Ishikawa (cell line): Measurements from ENCODE around the gene SLX4.

Experiments used
- CEBPB ChIP-seq: IDR thresholded peaks from 2 replicates; pipeline ENCODE4 v1.6.1; 2012
- CREB1 ChIP-seq: IDR thresholded peaks from 2 replicates; pipeline ENCODE4 v1.6.1; 2012; ENCODE audit warnings: low read depth
- EGR1 ChIP-seq: IDR thresholded peaks from 2 replicates; pipeline ENCODE4 v1.6.1; 2012
- EP300 ChIP-seq: IDR thresholded peaks from 2 replicates; pipeline ENCODE4 v1.6.1; 2012; ENCODE audit warnings: borderline replicate concordance
- FOXM1 ChIP-seq: IDR thresholded peaks from 2 replicates; pipeline ENCODE4 v1.6.1; 2012; ENCODE audit warnings: low read depth, borderline replicate concordance
- MAX ChIP-seq: IDR thresholded peaks from 2 replicates; pipeline ENCODE4 v1.6.1; 2012
- NFIC ChIP-seq: IDR thresholded peaks from 2 replicates; pipeline ENCODE4 v1.6.1; 2012
- RAD21 ChIP-seq: IDR thresholded peaks from 2 replicates; pipeline ENCODE4 v1.6.1; 2012; ENCODE audit warnings: low read depth
- REST ChIP-seq: IDR thresholded peaks from 2 replicates; pipeline ENCODE4 v1.6.1; 2012; ENCODE audit warnings: low read depth, mild to moderate bottlenecking
- TAF1 ChIP-seq: IDR thresholded peaks from 2 replicates; pipeline ENCODE4 v1.6.1; 2012; ENCODE audit warnings: low read depth, mild to moderate bottlenecking
- TCF12 ChIP-seq: IDR thresholded peaks from 2 replicates; pipeline ENCODE4 v1.6.1; 2012; ENCODE audit warnings: low read depth
- TEAD4 ChIP-seq: IDR thresholded peaks from 2 replicates; pipeline ENCODE4 v1.6.1; 2012
- YY1 ChIP-seq: IDR thresholded peaks from 2 replicates; pipeline ENCODE4 v1.6.1; 2012; ENCODE audit warnings: low read depth
- ZBTB7A ChIP-seq: IDR thresholded peaks from 2 replicates; pipeline ENCODE4 v1.6.1; 2012; ENCODE audit warnings: low read depth
- TF ChIP-seq, protein P1 (sequence below): IDR thresholded peaks from 2 replicates; pipeline ENCODE4 v1.6.1; 2012

SLX4 gene

GRCh38 chr16:3607634-3608033 lies 3.8 kb downstream of the SLX4 start:
- TF ChIP-seq RAD21 = no peak
- no peak for TF ChIP-seq YY1
- no peak for TF ChIP-seq CREB1
- no peak for TF ChIP-seq EGR1
- TF ChIP-seq, protein P1, sequence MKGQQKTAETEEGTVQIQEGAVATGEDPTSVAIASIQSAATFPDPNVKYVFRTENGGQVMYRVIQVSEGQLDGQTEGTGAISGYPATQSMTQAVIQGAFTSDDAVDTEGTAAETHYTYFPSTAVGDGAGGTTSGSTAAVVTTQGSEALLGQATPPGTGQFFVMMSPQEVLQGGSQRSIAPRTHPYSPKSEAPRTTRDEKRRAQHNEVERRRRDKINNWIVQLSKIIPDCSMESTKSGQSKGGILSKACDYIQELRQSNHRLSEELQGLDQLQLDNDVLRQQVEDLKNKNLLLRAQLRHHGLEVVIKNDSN = no peak
- TF ChIP-seq ZBTB7A = no peak
- TF ChIP-seq FOXM1 = no peak
- no peak for TF ChIP-seq TCF12
- TF ChIP-seq MAX = no peak
- TF ChIP-seq NFIC = no peak
- no peak for TF ChIP-seq TAF1
- no peak for TF ChIP-seq EP300
- TF ChIP-seq CEBPB = no peak
- TF ChIP-seq REST = no peak
- TF ChIP-seq TEAD4 = no peak

DNA sequence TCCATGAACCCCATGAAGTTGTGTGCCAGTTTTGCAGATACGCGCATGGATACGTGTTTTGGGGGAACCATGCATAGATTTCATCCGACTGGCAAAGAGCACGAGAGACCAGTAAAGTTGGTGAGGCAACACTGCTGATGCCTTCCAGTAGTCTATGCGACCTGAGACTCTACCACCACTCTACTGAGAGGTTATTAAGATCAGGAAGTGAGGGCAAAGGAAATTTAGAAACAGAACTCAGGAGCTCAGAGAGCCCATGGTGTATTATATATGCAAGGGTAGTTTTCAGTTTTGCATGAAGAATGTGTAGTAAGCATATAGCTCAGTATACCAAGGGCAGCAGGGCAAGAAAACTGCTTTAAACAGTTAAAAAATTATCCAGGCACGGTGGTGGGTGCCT lies 4.2 kb downstream of the SLX4 start:
- TF ChIP-seq, protein P1 = no peak
- no peak for TF ChIP-seq FOXM1
- no peak for TF ChIP-seq TCF12
- TF ChIP-seq RAD21 = no peak
- TF ChIP-seq EGR1 = no peak
- no peak for TF ChIP-seq TAF1
- no peak for TF ChIP-seq ZBTB7A
- no peak for TF ChIP-seq CREB1
- no peak for TF ChIP-seq NFIC
- no peak for TF ChIP-seq CEBPB
- TF ChIP-seq MAX = no peak
- no peak for TF ChIP-seq YY1
- no peak for TF ChIP-seq EP300
- no peak for TF ChIP-seq TEAD4
- no peak for TF ChIP-seq REST

DNA sequence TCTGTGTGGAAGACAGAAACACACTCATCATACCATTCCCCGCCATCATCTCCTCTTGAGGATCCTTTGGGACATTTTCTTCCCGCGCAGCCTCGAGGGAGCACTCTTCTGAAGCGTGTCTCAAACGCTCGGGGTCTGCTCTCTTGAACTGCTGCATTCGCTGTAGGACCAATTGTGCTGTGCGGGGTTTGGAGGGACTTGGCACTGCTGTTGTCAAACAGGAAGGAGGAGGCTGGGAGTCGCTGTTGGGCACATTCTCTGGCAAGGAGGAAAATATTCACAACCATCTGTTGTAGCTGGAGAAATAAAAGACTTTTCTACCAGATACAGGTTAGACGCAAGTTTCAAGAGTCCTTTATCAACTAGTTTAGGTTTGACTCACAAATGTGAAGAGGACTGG lies 5.0 kb downstream of the SLX4 start:
- TF ChIP-seq NFIC = no peak
- TF ChIP-seq FOXM1 = no peak
- no peak for TF ChIP-seq CREB1
- TF ChIP-seq TEAD4 = no peak
- no peak for TF ChIP-seq EGR1
- TF ChIP-seq REST = no peak
- TF ChIP-seq TAF1 = no peak
- TF ChIP-seq MAX = no peak
- TF ChIP-seq YY1 = no peak
- TF ChIP-seq RAD21 = no peak

GRCh38 chr16:3602320-3602653 lies 9.1 kb downstream of the SLX4 start:
- no peak for TF ChIP-seq EP300
- no peak for TF ChIP-seq MAX
- TF ChIP-seq YY1 = no peak
- no peak for TF ChIP-seq ZBTB7A
- TF ChIP-seq NFIC = no peak
- TF ChIP-seq EGR1 = no peak
- no peak for TF ChIP-seq TEAD4
- TF ChIP-seq REST = no peak
- no peak for TF ChIP-seq FOXM1
- no peak for TF ChIP-seq TCF12
- TF ChIP-seq CEBPB = no peak
- TF ChIP-seq RAD21 = no peak
- no peak for TF ChIP-seq TAF1
- TF ChIP-seq, protein P1 = no peak
- TF ChIP-seq CREB1 = no peak
